C1 segment of cervical spinal cord (tissue), 14 donors: Measurements from ENCODE around the gene PTBP1.

Experiments
- DNase-seq, 14 donors: peaks; one replicate each; lab custom pipeline; 2025; lab: John Stamatoyannopoulos, UW

Gene PTBP1

DNA sequence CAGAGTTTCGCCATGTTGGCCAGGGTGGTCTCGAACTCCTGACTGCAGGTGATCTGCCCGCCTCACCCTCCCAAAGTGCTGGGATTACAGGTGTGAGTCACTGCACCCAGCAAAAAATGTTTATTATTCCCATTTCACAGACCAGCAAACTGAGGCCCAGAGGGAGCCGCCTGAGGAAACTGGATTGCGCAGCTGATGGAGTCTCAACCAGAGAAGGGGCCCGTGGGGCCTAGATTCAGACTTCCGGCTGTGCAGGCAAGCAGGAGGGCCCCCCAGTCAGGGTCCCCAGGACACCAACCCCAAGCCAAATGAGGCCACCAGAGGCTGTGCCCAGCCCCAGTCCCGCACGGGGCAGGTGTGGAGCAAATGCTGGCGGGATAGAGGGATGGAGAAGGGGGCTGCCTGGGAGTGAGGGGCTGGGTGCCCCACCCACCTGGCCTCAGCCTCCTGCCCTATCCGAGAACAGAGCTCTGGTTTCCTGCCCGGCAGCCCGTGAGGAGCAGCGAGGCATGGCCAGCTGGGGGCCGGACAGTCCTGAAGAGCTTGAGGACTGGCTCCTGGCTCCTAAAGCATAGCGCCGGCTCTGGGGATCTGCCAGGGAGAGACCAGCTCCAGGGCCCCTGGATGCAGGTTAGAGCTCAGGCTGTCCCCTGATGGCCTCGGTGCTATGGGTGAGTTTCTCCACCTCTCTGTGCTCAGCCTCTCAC is 24.4 kb upstream of the PTBP1 start:
- DNase-seq, result no peak

DNA sequence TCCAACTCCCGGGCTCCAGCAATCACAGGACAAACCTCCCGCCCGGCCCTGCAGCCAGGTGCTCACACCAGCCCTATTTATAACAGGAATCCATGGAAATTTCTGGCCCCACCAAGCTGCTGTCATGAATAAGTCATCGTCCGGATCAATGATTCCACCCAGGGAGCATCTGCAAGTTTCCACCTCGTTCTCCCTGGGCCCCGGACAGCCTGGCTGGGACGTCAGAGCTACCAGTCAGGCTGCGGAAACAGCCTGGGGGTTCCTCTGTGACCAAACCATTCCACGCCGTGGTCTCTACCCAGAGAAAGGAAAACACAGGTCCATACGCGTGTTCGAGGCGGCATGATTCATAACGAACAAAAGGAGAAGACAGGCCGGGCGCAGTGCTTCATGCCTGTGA is 20.7 kb upstream of the PTBP1 start:
- DNase-seq, result no peak

DNA sequence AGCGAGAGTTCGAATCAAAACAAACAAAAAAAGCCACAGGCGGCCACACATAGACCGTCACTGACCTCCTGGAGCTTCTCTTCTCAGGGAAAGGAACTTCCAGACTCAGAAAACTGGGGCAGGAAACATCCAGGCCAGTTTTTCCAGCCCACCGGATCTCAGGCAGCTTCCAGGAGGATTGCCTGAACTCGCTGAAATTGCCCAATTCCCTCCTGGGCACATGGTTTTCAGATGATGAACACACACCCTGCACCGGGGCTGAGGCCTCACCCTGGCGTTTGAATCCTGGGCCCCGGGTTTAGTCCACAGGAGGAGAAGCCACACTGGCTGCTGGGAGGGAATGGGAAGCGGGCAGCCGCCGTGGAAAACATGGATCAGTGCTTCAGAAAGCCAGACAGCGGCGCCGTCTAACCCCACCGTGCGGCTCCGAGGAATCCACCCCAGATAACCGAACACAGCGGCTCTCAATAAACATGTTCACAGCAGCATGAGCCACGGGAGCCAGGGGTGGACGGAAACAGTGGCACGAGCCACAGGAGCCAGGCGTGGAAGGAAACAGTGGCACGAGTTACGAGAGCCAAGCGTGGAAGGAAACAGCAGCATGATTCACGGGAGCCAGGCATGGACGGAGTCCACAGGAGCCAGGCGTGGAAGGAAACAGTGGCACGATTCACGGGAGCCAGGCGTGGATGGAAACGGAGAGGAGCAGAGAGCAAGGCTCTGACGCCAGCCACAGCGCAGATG is 18.2 kb upstream of the PTBP1 start:
- DNase-seq, result no peak

DNA sequence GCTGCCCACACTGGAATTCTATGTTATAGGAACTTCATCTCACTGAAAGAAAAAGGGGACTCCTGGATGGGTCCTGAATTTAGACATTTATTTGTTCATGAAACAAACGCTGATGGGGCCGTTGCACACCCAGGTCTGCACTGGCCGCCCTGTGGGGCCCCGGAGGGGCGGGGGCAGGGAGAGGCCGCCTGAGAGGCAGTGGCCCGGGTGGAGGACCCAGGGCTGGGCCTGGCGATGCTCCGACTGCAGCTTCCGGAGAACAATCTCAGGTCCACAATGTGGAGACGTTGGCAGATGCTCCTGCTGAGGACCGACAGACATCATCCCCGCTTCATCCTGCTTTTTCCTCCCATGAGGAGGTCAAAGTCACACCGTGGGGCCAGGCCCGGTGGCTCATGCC is 16.3 kb upstream of the PTBP1 start:
- DNase-seq, result no peak

DNA sequence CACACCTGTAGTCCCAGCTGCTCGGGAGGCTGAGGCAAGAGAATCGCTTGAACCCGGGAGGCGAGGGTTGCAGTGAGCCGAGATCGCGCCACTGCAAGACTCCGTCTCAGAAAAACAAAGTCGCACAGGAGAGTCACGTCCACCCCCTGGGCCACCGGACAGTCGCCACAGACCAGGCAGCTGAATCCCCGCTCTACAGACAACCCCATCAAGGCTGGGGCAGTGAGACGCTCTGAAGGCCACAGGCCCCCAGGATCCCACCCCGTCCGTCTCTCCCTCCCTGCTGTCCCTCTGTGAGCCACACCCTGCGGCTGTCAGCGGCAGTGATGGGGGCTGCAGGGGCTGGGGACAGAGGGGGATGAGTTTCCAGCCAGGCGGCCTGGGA is 15.5 kb upstream of the PTBP1 start:
- DNase-seq, result no peak

DNA sequence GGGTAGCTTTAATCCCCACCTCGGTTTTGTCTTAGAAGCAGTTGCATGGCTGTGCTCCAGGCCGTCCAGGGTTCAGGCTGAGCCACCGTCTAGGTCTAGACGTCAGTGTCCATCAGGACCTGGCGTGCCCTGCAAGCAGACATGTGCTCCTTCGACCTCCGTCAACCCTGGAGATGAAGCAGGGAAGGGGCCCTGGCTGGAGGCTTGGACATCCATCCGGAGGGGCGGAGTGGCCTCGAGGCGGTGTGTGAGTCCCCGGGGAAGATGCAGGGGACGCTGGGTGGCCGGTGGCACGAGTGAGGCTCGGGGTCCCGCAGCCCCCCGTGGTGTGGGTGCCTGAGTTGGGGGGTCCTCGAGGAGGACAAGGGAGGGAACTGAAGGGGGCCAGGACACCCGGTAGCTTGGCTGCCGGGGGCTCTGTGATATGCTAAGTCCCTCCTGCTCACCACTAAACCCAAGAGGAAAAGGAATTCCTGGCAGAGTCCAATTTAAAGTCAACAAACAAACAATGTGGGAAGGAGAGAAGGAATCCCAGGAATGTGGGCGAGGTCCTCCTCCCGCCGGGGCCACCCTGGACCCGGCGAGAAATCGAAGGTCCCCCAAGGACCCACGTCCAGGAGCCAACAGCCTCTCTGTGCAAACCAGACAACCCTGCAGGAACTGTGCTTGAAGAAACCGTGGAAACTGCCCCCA is 14.9 kb upstream of the PTBP1 start:
- DNase-seq, result no peak

DNA sequence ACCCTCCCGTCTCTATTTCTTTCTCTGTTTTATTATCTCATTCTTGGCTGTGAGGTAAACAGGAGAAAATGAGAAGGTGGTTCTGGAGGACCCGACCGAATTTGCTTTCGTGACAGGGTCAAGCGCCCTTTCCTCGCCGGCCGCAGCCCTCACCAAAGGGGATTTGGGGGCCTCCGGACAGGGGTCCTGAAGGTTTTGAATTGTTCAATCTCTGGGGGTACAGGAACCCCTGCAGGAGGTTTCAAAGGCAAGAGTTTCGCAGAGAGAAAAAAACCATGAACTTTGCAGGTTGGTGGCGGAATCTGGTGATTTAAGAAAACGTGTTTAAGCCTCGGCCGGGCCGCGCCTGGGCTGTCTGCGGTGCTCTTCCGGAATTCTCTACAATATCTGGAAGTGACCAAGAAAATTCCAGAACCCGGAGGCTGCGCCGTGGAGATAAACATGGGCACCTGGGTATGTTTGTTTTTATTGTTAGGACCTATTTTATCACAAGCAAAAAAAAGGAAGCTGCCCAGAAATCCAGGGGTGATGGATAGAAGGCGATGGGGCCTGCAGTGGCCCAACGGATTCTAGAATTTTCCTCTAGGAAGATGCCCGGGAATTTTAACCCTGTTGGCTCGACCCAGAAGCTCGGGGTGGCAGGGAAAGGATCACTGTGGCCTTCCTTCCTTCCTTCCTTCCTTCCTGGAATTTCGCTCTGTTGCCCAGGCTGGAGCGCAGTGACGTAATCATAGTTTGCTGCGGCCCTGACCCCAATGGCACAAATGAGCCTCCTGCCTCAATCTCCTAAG is 14.2 kb upstream of the PTBP1 start:
- DNase-seq, result no peak

DNA sequence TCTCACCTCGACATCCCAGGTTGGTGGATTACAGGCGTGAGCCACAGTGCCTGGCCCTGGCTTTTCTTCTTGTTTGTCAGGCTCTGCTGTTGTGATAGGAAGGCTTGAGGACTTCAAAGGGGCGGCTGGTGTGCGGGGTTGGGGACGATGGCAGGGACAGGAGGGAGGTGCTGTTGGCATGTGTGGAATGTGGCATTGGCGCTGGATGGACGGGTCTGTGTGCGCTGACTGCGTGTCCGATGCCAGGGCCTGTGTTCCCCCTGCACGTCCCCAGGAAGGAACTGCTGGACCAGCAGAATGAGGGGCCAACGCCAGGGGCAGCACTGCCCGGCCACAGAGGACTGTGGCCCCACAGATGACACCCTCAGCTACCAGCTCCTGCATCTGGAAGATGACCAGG is 12.7 kb upstream of the PTBP1 start:
- DNase-seq, result no peak

DNA sequence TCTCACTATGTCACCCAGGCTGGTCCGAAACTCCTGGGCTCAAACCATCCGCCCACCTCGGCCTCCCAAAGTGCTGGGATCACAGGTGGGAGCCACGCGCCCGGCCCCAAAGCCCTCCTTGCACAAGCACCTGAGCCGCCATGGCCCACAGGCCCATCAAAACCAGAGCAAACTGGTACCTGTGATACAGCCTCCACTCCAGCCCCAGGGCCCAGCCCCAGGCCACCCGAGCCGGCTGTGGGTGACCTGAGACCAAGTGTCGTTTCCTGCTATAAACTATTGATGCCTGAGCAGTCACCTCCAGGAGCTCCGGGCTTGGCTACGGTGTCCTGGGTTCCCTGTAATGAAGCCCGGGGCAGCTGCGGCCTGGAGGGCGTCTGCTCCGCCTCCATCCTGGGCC is 9.7 kb upstream of the PTBP1 start:
- DNase-seq, result no peak

DNA sequence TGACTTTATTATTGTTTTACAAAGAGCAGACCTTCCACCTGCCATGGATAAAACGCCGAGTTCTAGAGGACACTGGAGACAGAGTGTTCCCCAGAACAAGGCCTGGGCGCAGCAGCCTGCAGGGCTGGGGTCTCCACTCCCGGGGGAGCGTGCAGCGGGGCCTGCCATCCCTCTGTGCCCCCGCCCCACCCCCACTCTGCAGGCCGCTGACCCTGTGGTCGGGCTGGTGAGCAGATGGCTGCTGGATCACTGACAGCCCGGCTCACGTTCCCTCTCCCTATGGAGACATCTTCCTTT is 8.6 kb upstream of the PTBP1 start:
- no peak for DNase-seq

DNA sequence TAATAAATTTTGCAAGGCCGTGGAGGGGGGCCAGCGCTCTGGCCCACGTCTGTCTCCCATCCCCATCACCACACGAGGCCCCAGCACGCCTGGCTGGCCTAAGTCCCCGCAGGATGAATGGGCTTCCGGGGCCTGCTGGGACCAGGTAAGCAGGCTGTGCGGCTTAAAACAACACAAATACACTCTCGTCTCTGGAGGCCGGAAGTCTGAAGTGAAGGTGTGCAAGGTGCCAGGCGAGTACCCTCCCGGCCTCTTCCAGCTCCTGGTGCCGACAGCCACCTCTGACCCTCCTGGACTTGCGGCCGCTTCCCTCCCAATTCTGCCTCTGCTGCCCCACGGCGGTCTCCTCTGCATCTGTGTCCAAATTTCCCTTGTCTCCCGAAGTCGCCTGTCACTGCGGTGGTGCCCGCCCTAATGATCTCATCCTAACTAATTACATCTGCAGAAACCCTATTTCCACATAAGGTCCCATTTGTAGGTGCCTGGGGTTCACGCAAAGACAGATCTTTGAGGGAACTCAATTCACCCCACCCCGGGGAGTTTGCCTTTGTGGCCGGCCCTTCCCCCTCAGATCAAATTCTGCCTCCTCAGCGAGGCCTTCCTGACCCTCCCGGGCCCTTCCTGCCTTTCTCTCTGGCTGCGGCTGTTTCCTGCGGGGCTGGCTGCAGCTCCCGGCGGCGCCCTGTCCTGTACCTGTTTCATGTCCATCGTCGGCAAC is 8.1 kb upstream of the PTBP1 start:
- DNase-seq, result no peak

DNA sequence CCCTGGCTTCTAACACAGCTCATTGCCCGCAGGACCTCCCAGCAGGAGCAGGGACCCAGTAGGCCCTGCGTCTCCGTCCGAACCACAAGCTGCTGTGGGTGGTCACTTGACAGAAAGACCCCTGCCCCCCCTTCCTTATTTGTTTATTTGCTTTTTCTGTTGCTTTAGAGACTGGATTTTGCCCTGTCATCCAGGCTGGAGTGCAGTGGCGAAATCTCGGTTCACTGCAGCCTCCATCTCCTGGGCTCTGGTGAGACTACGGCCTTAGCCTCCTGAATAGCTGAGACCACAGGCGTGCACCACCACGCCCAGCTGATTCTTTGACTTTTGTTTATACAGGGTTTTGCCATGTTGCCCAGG is 7.6 kb upstream of the PTBP1 start:
- no peak for DNase-seq

DNA sequence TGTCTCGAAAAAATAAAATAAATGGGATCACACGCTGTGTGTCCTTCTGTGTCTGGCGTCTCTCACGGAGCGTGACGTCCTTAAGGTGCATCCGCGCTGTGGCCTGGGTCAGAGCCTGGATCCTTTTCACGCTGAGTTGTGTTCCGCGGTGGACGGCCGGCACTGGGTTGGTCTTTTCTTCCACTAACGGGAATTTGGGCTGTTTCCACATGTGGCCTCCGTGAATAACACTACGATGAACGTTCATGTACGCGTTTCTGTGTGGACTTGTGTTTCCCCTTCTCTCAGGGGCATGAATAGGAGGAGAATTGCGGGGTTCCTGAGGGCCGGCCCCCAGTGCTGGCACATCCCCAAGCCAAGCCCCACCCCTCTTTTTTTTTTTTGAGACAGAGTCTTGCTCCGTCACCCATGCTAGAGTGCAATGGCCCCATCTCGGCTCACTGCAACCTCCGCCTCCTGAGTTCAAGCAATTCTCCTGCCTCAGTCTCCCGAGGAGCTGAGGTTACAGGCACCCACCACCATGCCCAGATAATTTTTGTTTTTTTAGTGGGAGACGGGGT is 6.2 kb upstream of the PTBP1 start:
- DNase-seq, result no peak

DNA sequence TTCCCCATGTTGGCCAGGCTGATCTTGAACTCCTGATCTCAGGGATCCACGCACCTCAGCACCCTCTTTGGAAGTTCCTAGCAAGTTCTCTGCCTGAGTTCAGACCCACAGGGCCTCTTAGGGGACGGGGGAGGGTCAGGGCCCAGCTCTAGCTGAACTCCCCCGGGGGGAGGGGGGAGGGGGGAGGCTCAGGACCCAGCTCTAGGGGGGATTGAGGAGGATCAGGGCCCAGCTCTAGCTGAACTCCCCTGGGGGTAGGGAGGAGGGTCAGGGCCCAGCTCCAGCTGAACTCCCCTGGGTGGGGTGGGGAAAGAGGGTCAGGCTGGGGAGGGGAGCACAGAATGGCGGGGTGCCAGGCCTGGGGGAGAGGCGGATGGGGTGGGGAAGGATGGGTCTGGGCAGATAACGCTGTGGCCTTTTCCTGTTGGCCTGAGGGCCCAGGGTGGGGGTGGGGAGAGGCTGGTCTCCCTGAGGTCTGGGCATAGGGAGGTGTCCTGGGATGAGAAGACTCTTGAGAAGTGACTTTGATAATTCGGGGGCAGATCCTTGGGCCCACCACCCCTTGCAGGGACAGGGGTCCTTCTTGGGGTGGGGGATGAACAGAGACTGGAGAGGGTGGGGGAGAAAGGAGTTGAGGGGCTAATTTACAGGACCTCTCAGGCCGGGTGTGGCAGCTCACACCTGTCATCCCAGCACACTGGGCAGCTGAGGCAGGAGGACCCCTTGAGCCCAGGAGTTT is 5.5 kb upstream of the PTBP1 start:
- no peak for DNase-seq

DNA sequence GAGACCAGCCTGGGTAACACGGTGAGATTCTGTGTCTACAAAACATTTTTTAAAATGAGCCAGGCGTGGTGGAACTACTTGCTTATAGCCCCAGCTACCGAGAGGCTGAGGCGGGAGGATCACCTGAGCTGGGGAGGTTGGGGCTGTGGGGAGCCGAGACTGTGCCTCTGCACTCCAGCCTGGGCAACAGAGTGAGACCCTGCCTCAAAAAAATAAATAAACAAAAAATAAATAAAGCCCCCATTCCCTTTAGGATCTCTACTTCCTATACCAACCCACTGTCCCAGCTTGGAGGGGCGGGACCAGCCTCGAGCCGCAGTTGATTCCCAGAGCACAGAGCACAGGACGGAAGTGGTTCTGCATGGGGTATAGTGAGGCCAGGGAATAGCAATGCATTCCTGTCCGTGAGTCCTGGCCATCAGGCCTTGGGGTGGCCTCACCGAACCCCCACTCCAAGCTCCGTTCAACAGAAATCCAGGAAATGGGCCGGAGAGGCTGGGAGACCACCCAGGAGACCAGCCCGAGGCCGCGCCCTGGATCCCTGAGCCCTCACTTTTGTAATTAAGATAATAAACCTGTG is 4.9 kb upstream of the PTBP1 start:
- DNase-seq, result no peak

DNA sequence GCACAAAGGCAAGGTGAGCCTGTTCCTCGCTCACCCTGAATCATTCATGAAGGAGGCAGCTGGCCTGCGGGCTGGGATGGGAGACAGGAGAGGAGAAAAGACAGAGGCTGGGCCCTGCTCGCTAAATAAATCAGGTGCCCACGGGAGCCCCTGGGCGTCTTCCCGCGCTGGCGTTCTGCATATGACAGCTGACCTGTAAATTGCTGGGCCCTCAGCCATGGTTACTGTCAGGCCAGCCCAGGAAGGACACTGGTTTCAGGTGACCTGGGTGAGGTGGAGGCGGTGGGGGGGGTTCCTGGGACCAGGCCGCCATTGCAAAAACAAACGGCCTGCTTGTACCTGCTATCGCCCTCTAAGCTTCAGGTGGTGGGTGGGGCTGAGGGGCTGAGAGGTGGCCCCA is 3.4 kb upstream of the PTBP1 start:
- no peak for DNase-seq

DNA sequence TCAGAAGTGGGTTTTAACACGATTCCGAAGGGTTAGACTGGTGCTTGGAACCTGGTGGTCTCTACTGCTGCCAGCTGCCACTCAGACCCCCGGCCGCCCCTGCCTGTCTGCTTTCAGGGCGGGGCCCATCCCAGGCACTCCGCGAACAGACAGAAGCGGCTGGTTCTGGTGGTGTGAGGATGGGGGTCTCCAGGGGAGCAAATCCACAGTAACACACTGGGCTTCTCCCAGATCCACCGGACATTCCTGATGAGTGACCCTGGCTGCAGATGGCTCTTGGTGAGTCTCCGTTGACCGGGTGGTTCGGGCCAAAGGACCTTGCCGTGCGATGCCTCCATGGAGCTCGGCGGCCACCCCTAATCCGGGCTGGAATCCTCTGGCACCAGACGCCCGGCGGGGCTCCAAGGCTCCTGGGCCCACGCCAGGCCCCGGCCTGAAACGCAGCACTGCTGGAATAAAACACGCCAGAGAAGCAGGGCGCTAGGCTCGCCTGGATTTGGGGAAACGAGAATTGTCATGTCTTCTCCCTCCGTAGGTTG is 2.1 kb upstream of the PTBP1 start:
- DNase-seq, result peak in 2 of 14 donors; percentile 9 to 45

DNA sequence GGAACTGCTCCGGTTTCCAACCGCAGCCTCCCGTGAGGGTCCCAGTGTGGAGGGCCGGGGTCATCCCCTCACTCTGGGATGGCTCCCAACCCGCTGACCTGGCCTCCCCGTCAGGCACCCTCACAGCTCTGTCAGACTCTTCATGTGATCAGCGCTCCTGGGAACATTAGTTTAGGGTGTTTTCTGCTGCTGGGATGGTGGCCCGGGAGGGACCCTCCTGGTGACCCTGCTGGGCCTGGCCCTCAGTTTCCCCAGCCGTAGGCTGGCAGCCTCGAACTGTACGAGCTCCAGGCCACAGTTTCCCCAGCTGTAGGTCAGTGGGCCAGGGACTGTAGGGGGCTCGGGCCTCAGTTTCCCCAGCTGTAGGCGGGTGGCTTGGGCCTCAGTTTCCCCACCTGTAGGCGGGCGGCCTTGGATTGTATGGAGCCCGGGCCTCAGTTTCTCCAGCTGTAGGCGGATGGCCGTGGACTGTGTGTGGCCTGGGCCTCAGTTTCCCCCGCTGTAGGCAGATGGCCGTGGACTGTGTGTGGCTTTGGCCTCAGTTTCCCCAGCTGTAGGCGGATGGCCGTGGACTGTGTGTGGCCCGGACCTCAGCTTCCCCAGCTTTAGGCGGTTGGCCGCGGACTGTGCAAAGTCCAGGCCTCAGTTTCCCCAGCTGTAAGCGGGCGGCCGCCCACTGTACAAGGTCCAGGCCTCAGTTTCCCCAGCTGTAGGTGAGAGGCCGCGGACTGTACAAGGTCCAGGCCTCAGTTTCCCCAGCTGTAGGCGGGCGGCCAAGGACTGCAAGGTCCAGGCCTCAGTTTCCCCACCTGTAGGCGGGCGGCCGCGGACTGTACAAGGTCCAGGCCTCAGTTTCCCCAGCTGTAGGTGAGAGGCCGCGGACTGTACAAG is 1.3 kb upstream of the PTBP1 start:
- DNase-seq, result no peak
